HepG2 (cell line): ENCODE results near the gene HDAC4. TPM values are rescaled to one million over a fixed set of nuclear protein-coding genes. Genes with fewer than 3 reads are reported as not detected.

Experiments used
- ATAC-seq: fragments of 200-7000 bp; cut with Tn5 transposase; 3 replicates; pipeline ENCODE4 v1.9.1; 2020; ENCODE audit warnings: mild to moderate bottlenecking, moderate library complexity
- BruUV-seq: library from RNA; stranded (reverse); fragments of 400-500 nt; replicated peaks from 2 replicates; lab custom pipeline; 2021; lab: Mats Ljungman, UMichigan
- CTCF ChIA-PET: fragments of 300-600 bp; formaldehyde crosslinking; extraction: SDS; loops from one replicate; lab custom pipeline; 2021; ENCODE audit warnings: low total read pairs, inconsistent platforms, low intra/inter-chr PET ratio; lab: Yijun Ruan, JAX
- POLR2A ChIA-PET: fragments of 350-600 bp; sonication (Branson Sonifier 250); formaldehyde crosslinking; loops from one replicate; lab custom pipeline; 2020; ENCODE audit warnings: antibody characterized with exemption, inconsistent platforms; lab: Yijun Ruan, JAX
- DNase-seq: peaks from one replicate; pipeline ENCODE4 v3.0.0-alpha.2; 2015; ENCODE audit warnings: low spot score
- FAIRE-seq: peaks from 3 replicates; lab custom pipeline; 2011; peaks lifted over from hg19 to GRCh38; lab: Jason Lieb, UNC
- H2AFZ ChIP-seq: one replicate; pipeline ENCODE4 v1.6.1; 2011; ENCODE audit warnings: low read length, inconsistent platforms
- H3K27ac ChIP-seq: fragments of 300-600 bp; 3 replicates; pipeline ENCODE4 v1.8.0; 2011; ENCODE audit warnings: mixed run types, mild to moderate bottlenecking, mixed read lengths, low read length, inconsistent platforms; ENCODE audit not compliant: insufficient read depth; ENCODE audit errors: extremely low read length
- H3K27me3 ChIP-seq, 2 experiments: fragments of 200-600 bp in 1 of 2; 2 replicates in 1 of 2; 3 replicates in 1 of 2; pipeline versions ENCODE4 v1.6.0 to v1.8.0; 2011; ENCODE audit warnings: low read length in 2 of 2, mild to moderate bottlenecking in 2 of 2, moderate library complexity in 2 of 2, inconsistent platforms in 1 of 2; ENCODE audit not compliant: insufficient read depth in 2 of 2, control insufficient read depth in 1 of 2
- H3K36me3 ChIP-seq, 2 experiments: fragments of 200-600 bp in 1 of 2; replicated peaks in 1 of 2; 2 replicates in 1 of 2; 3 replicates in 1 of 2; pipeline versions ENCODE4 v1.5.1 to v1.8.0; 2011; ENCODE audit warnings: low read length in 2 of 2, inconsistent platforms in 1 of 2; ENCODE audit not compliant: insufficient read depth in 2 of 2, control insufficient read depth in 1 of 2
- H3K4me1 ChIP-seq: 2 replicates; pipeline ENCODE4 v1.5.1; 2012; ENCODE audit warnings: low read length, inconsistent platforms; ENCODE audit not compliant: insufficient read depth
- H3K4me2 ChIP-seq: 2 replicates; pipeline ENCODE4 v1.6.0; 2011; ENCODE audit warnings: low read depth, low read length, inconsistent platforms
- H3K4me3 ChIP-seq, 3 experiments: fragments of 200-600 bp in 1 of 3; sonication (generic), shearing (Covaris generic) in 1 of 3; replicated peaks in 1 of 3; 2 replicates each; pipeline ENCODE4 v1.5.1; 2011 to 2016; ENCODE audit warnings: low read length in 3 of 3, inconsistent platforms in 2 of 3, low read depth in 2 of 3, mild to moderate bottlenecking in 2 of 3, control low read depth in 1 of 3, mixed read lengths in 1 of 3; ENCODE audit not compliant: insufficient read depth in 1 of 3
- H3K79me2 ChIP-seq: one replicate; pipeline ENCODE4 v1.6.1; 2011; ENCODE audit warnings: low read length, inconsistent platforms; ENCODE audit not compliant: insufficient read depth
- H3K9ac ChIP-seq: 2 replicates; pipeline ENCODE4 v1.6.0; 2011; ENCODE audit warnings: mild to moderate bottlenecking, low read depth, low read length, inconsistent platforms; ENCODE audit not compliant: insufficient read depth
- H3K9me3 ChIP-seq: 2 replicates; pipeline ENCODE4 v1.5.1; 2012; ENCODE audit warnings: mild to moderate bottlenecking, low read length
- H4K20me1 ChIP-seq: 2 replicates; pipeline ENCODE4 v1.6.0; 2011; ENCODE audit warnings: inconsistent platforms, mild to moderate bottlenecking, low read length, moderate library complexity; ENCODE audit not compliant: insufficient read depth
- ADNP ChIP-seq: sonication (generic); formaldehyde crosslinking; IDR thresholded peaks from 2 replicates; pipeline ENCODE4 v1.4.0; 2020; ENCODE audit warnings: missing genetic modification reagents
- ARNTL ChIP-seq: sonication (generic); formaldehyde crosslinking; IDR thresholded peaks from 2 replicates; pipeline ENCODE4 v1.4.0; 2020; ENCODE audit warnings: mild to moderate bottlenecking, missing genetic modification reagents
- GPN1 ChIP-seq: sonication (generic); formaldehyde crosslinking; IDR thresholded peaks from 2 replicates; pipeline ENCODE4 v1.5.1; 2020; ENCODE audit warnings: missing genetic modification reagents, borderline replicate concordance
- KLF9 ChIP-seq: IDR thresholded peaks from 2 replicates; pipeline ENCODE4 v1.6.1; 2016; ENCODE audit warnings: low read depth
- MED1 ChIP-seq: sonication (generic); formaldehyde crosslinking; IDR thresholded peaks from 2 replicates; pipeline ENCODE4 v1.4.0; 2020; ENCODE audit warnings: missing genetic modification reagents
- NCOR1 ChIP-seq: fragments of 200-600 bp; sonication (generic); IDR thresholded peaks from 2 replicates; pipeline ENCODE4 v1.7.0; 2017; ENCODE audit warnings: antibody characterized with exemption, low read length, borderline replicate concordance
- PATZ1 ChIP-seq: sonication (generic); formaldehyde crosslinking; IDR thresholded peaks from 2 replicates; pipeline ENCODE4 v1.4.0; 2020; ENCODE audit warnings: missing genetic modification reagents
- PHF20 ChIP-seq: sonication (generic); formaldehyde crosslinking; IDR thresholded peaks from 2 replicates; pipeline ENCODE4 v1.5.0; 2020; ENCODE audit warnings: mild to moderate bottlenecking, missing genetic modification reagents
- SALL2 ChIP-seq: sonication (generic); formaldehyde crosslinking; IDR thresholded peaks from 2 replicates; pipeline ENCODE4 v1.8.1; 2023; ENCODE audit warnings: mild to moderate bottlenecking, missing genetic modification reagents, inconsistent platforms
- SMAD1 ChIP-seq: sonication (generic); formaldehyde crosslinking; IDR thresholded peaks from 2 replicates; pipeline ENCODE4 v1.4.0; 2020; ENCODE audit warnings: missing genetic modification reagents, low read depth, mild to moderate bottlenecking, borderline replicate concordance
- SMARCC2 ChIP-seq: fragments of 450-650 bp; IDR thresholded peaks from 2 replicates; pipeline ENCODE4 v1.6.1; 2017; ENCODE audit warnings: antibody characterized with exemption, mild to moderate bottlenecking
- ZNF335 ChIP-seq: sonication (generic); formaldehyde crosslinking; IDR thresholded peaks from 2 replicates; pipeline ENCODE4 v1.4.0; 2020; ENCODE audit warnings: missing genetic modification reagents
- ZNF761 ChIP-seq: sonication (generic); formaldehyde crosslinking; conservative IDR thresholded peaks from 2 replicates; pipeline ENCODE4 v1.4.0; 2020; ENCODE audit warnings: mild to moderate bottlenecking, missing genetic modification reagents
- ZUFSP ChIP-seq: sonication (generic); formaldehyde crosslinking; IDR thresholded peaks from 2 replicates; pipeline ENCODE4 v1.9.0; 2021; ENCODE audit warnings: missing genetic modification reagents, mild to moderate bottlenecking, borderline replicate concordance
- WGBS: methylation state at CpG from one replicate; pipeline ENCODE4 v1.1.6; 2017; ENCODE audit warnings: low lambda C conversion rate; 5-methylcytosine and 5-hydroxymethylcytosine counted together
- in situ Hi-C: cut with HindIII; loops from 2 replicates; pipeline ENCODE4 v1.10.0; 2017; ENCODE audit warnings: low pct_unique_long_range_greater_than_20kb; ENCODE audit not compliant: extremely low pct_ligation_motif_present
- intact Hi-C: fragments of 100-400 bp; cut with micrococcal nuclease; formaldehyde crosslinking; loops from one replicate; pipeline ENCODE4 v1.10.0; 2022; ENCODE audit not compliant: unreplicated experiment
- polyA plus RNA-seq, 8 experiments: library from polyadenylated mRNA; depleted of rRNA in 3 of 8; stranded (reverse) in 7 of 8; unstranded in 1 of 8; fragments of >200 nt; fragmentation: Illumina TruSeq in 4 of 8; extraction: Trizol in 4 of 8; gene quantifications; 2 replicates each; pipeline versions ENCODE4 v1.2.1 to v1.2.3, GENCODE V29; 2011 to 2016; ENCODE audit warnings: low read depth in 4 of 8, missing spikeins in 1 of 8, mixed read lengths in 1 of 8; ENCODE audit not compliant: insufficient read depth in 1 of 8
- total RNA-seq, 5 experiments: library from RNA; depleted of rRNA; stranded (reverse); fragments of >200 nt; fragmentation: Illumina TruSeq; extraction: Trizol; gene quantifications; 2 replicates each; pipeline ENCODE4 v1.2.3, GENCODE V29; 2016; ENCODE audit warnings: low read depth in 1 of 5

Gene HDAC4
- total and polyA plus RNA-seq, 2 of the 13 experiments (the other 11 are each of a cell fraction or from before 2014, with no cell fraction given) = 10.1 to 11.5 TPM

DNA sequence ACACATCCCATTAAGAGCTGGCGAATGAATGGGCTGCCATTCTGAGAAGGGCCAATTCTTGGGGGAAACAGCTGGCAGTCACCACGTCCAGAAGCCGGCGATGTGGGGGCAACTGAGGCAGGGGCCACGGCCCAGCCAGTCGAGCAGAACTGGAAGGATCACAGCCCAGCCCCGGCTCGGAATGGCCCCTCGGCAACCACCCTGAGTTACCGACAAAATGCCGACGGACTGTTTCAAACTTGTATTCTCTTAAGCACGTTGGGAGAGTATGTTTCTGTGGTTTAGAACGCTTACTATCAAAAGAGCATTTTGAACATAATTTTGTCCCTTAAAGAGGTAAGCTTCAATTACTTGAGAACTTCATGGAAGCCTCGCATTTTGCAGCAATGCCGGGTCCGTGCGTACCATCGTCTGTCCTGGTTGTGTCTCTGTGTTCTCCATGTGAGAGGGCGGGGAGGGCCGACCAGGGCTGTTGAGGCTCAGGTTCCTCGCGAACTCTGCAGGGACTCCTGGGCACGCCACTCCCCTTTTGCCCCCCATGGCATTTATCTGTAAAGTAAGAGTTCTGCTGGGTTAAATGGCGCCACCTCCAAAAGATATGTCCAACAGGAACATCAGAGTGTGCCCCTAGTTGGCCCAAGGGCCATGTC lies 397.1 kb downstream of the HDAC4 start:
- CTCF ChIA-PET = no interaction called here
- Histone ChIP-seq H3K36me3 (no peaks in the 10 kb centered on the region), H3K4me2 (no peak overlapping the region), H3K27me3 (peaks cover 12 to 70% of the 10 kb centered on the region in 2 experiments; a peak in 4 of 5 replicates), H3K9me3 (no peaks in the 10 kb centered on the region), H3K9ac (no peak overlapping the region), H3K4me3 (no peak overlapping the region), H3K79me2 (no peaks in the 10 kb centered on the region), H4K20me1 (no peaks in the 10 kb centered on the region), H2AFZ (no peak overlapping the region), H3K27ac (no peak overlapping the region), H3K4me1 (peaks cover 13% of the 10 kb centered on the region)
- intact Hi-C loops (no loop called here), in situ Hi-C loops (no loop called here)
- WGBS = 60% methylated on average over 25 of the region's 25 CpGs
- ATAC-seq = no peak
- FAIRE-seq = no peak
- TF ChIP-seq SMARCC2 (no peak), GPN1 (no peak), PHF20 (CRISPR knock-in tag) (no peak), ARNTL (no peak), ZNF761 (no peak)
- POLR2A ChIA-PET = no interaction called here
- no TSS peak for BruUV-seq
- no peak for DNase-seq

DNA sequence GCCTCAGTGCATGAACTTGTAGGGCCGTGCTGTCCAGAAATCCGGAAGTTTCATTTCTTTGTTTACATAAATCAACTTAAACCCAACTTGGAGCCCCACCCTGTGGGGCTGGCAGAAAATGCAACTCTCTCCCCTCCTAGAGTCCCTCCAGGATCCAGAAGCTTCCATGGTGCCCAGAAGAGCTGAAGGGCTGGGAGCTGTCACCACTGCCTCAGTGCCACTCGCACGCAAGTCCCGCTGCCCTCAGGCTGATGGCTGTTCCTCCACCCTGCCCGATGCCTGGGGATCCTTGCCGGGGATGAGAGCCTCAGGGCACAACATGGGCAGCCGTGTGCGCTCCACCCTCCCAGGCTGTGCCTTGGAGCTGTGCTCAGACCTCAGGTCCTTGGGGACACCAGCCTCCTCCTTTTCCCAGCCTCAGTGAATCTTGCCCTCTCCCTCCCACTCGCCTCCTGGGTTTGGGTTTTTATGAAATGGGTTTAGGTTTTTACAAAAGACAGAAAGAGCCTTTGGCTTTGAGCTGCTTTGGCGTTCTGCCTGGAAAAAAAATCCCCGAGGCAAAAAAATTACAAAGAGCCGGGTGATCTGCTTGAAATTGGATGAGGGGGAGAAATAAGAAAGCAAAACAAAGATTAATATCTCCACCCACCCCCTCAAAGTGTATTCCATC lies 397.7 kb downstream of the HDAC4 start:
- BruUV-seq = no TSS peak
- DNase-seq = no peak
- no peak for ATAC-seq
- Histone ChIP-seq H3K27ac (no peak overlapping the region), H3K9me3 (no peaks in the 10 kb centered on the region), H3K4me1 (peaks cover 15% of the 10 kb centered on the region), H2AFZ (no peak overlapping the region), H4K20me1 (no peaks in the 10 kb centered on the region), H3K36me3 (no peaks in the 10 kb centered on the region), H3K4me2 (no peak overlapping the region), H3K79me2 (no peaks in the 10 kb centered on the region), H3K27me3 (peaks cover 12 to 68% of the 10 kb centered on the region in 2 experiments; a peak in 4 of 5 replicates), H3K9ac (no peak overlapping the region), H3K4me3 (no peak overlapping the region)
- in situ Hi-C loops = no loop called here
- WGBS = 46% methylated on average over 13 of the region's 13 CpGs
- POLR2A ChIA-PET = no interaction called here
- FAIRE-seq = no peak
- CTCF ChIA-PET = no interaction called here
- intact Hi-C loops = no loop called here
- no peak for TF ChIP-seq ZNF335 (CRISPR knock-in tag)
- TF ChIP-seq SMAD1 (CRISPR knock-in tag) = no peak
- TF ChIP-seq MED1 = no peak
- TF ChIP-seq PATZ1 = no peak
- TF ChIP-seq ZUFSP = no peak
- no peak for TF ChIP-seq KLF9
- no peak for TF ChIP-seq SALL2 (CRISPR knock-in tag)
- no peak for TF ChIP-seq NCOR1
- TF ChIP-seq ADNP (CRISPR knock-in tag) = no peak
